HepG2 (cell line): Measurements from ENCODE around the gene TXNRD2. TPM values are rescaled to one million over a fixed set of nuclear protein-coding genes. Genes with fewer than 3 reads are reported as not detected.

Experiments used
- ARNTL ChIP-seq: sonication (generic); formaldehyde crosslinking; IDR thresholded peaks from 2 replicates; pipeline ENCODE4 v1.4.0; 2020; ENCODE audit warnings: mild to moderate bottlenecking, missing genetic modification reagents
- EHMT2 ChIP-seq: fragments of 200-600 bp; sonication (generic); IDR thresholded peaks from 2 replicates; pipeline ENCODE4 v1.7.0; 2017; ENCODE audit warnings: antibody characterized with exemption, low read depth, low read length, borderline replicate concordance
- JUNB ChIP-seq: sonication (generic); formaldehyde crosslinking; IDR thresholded peaks from 2 replicates; pipeline ENCODE4 v1.8.0; 2022; ENCODE audit warnings: missing genetic modification reagents, mild to moderate bottlenecking, borderline replicate concordance
- NBN ChIP-seq: fragments of 450-650 bp; conservative IDR thresholded peaks from 2 replicates; pipeline ENCODE4 v1.6.1; 2017
- PHF5A ChIP-seq: IDR thresholded peaks from one replicate; pipeline ENCODE4 v1.6.1; 2018; ENCODE audit warnings: low read depth, missing genetic modification reagents; ENCODE audit not compliant: unreplicated experiment
- ZNF224 ChIP-seq: sonication (generic); formaldehyde crosslinking; IDR thresholded peaks from 2 replicates; pipeline ENCODE4 v1.5.0; 2020; ENCODE audit warnings: mild to moderate bottlenecking, missing genetic modification reagents
- ZNF232 ChIP-seq: sonication (generic); formaldehyde crosslinking; IDR thresholded peaks from 2 replicates; pipeline ENCODE4 v1.4.0; 2020; ENCODE audit warnings: missing genetic modification reagents, borderline replicate concordance
- ZNF24 ChIP-seq: fragments of 450-650 bp; IDR thresholded peaks from 2 replicates; pipeline ENCODE4 v1.6.1; 2017; ENCODE audit warnings: antibody characterized with exemption, mild to moderate bottlenecking
- ZNF605 ChIP-seq: sonication (generic); formaldehyde crosslinking; IDR thresholded peaks from 2 replicates; pipeline ENCODE4 v1.8.0; 2022; ENCODE audit warnings: mild to moderate bottlenecking, missing genetic modification reagents
- ZNF761 ChIP-seq: sonication (generic); formaldehyde crosslinking; conservative IDR thresholded peaks from 2 replicates; pipeline ENCODE4 v1.4.0; 2020; ENCODE audit warnings: mild to moderate bottlenecking, missing genetic modification reagents
- polyA plus RNA-seq, 8 experiments: library from polyadenylated mRNA; depleted of rRNA in 3 of 8; stranded (reverse) in 7 of 8; unstranded in 1 of 8; fragments of >200 nt; fragmentation: Illumina TruSeq in 4 of 8; extraction: Trizol in 4 of 8; gene quantifications; 2 replicates each; pipeline versions ENCODE4 v1.2.1 to v1.2.3, GENCODE V29; 2011 to 2016; ENCODE audit warnings: low read depth in 4 of 8, missing spikeins in 1 of 8, mixed read lengths in 1 of 8; ENCODE audit not compliant: insufficient read depth in 1 of 8
- total RNA-seq, 5 experiments: library from RNA; depleted of rRNA; stranded (reverse); fragments of >200 nt; fragmentation: Illumina TruSeq; extraction: Trizol; gene quantifications; 2 replicates each; pipeline ENCODE4 v1.2.3, GENCODE V29; 2016; ENCODE audit warnings: low read depth in 1 of 5
- TF ChIP-seq, protein P1 (sequence below): sonication (generic); formaldehyde crosslinking; IDR thresholded peaks from 2 replicates; pipeline ENCODE4 v1.4.0; 2020; ENCODE audit warnings: missing genetic modification reagents, borderline replicate concordance
- TF ChIP-seq, protein P2 (sequence below): sonication (generic); formaldehyde crosslinking; IDR thresholded peaks from 2 replicates; pipeline ENCODE4 v1.5.0; 2020; ENCODE audit warnings: mild to moderate bottlenecking, missing genetic modification reagents
- TF ChIP-seq, protein P3 (sequence below): sonication (generic); formaldehyde crosslinking; IDR thresholded peaks from 2 replicates; pipeline ENCODE4 v1.4.0; 2020; ENCODE audit warnings: mild to moderate bottlenecking, missing genetic modification reagents, borderline replicate concordance
- TF ChIP-seq, protein P4 (sequence below): IDR thresholded peaks from 2 replicates; pipeline ENCODE4 v1.6.1; 2016; ENCODE audit warnings: mild to moderate bottlenecking
- TF ChIP-seq, protein P5 (sequence below): sonication (generic); formaldehyde crosslinking; IDR thresholded peaks from 2 replicates; pipeline ENCODE4 v1.8.0; 2022; ENCODE audit warnings: missing genetic modification reagents, mild to moderate bottlenecking, borderline replicate concordance
- TF ChIP-seq, protein P6 (sequence below), 2 experiments: sonication (generic) in 1 of 2; formaldehyde crosslinking in 1 of 2; IDR thresholded peaks; 2 replicates each; pipeline versions ENCODE4 v1.4.0 to v1.6.1; 2018 to 2020; ENCODE audit warnings: missing genetic modification reagents in 2 of 2, borderline replicate concordance in 1 of 2, low read depth in 1 of 2, mild to moderate bottlenecking in 1 of 2, missing biosample characterization in 1 of 2

TXNRD2 gene
- total and polyA plus RNA-seq, 2 of the 13 experiments (the other 11 are each of a cell fraction or from before 2014, with no cell fraction given) = 17.5 to 18.6 TPM

DNA sequence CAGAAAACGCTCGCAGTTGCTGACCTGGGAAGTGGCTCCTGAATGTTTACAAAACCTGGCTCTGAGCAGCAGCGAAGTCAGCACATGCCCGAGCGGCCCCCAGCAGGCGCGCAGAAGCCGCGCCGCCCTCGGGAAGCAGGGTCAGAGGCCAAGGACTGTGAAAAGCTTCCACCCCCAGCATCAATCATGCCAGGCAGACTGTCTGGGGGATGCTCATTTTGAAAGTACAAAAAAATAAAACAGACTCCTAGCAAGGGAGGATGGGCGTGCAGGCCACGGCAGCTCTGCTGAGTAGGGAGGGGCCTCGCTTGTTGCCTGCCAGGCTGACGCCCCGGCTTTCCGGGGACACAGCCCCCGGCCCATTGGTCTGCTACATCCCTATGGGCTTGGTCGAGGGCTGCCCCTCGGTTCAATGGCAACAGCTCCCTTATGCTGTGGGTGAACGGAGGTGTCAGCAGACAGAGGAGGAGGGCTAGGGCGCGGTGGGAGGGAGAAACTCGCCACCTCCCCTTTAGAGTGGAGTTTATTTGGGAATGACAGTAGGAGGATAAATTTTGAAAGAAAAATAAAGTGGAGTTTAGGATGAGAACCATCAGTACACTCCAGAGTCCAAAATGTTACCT is 49.2 kb downstream of the TXNRD2 start (continued):
- TF ChIP-seq, protein P1, sequence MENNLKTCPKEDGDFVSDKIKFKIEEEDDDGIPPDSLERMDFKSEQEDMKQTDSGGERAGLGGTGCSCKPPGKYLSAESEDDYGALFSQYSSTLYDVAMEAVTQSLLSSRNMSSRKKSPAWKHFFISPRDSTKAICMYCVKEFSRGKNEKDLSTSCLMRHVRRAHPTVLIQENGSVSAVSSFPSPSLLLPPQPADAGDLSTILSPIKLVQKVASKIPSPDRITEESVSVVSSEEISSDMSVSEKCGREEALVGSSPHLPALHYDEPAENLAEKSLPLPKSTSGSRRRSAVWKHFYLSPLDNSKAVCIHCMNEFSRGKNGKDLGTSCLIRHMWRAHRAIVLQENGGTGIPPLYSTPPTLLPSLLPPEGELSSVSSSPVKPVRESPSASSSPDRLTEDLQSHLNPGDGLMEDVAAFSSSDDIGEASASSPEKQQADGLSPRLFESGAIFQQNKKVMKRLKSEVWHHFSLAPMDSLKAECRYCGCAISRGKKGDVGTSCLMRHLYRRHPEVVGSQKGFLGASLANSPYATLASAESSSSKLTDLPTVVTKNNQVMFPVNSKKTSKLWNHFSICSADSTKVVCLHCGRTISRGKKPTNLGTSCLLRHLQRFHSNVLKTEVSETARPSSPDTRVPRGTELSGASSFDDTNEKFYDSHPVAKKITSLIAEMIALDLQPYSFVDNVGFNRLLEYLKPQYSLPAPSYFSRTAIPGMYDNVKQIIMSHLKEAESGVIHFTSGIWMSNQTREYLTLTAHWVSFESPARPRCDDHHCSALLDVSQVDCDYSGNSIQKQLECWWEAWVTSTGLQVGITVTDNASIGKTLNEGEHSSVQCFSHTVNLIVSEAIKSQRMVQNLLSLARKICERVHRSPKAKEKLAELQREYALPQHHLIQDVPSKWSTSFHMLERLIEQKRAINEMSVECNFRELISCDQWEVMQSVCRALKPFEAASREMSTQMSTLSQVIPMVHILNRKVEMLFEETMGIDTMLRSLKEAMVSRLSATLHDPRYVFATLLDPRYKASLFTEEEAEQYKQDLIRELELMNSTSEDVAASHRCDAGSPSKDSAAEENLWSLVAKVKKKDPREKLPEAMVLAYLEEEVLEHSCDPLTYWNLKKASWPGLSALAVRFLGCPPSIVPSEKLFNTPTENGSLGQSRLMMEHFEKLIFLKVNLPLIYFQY (CRISPR knock-in tag) = peak; percentile 91; the same call in 1 of the 2 replicates
- TF ChIP-seq, protein P2, sequence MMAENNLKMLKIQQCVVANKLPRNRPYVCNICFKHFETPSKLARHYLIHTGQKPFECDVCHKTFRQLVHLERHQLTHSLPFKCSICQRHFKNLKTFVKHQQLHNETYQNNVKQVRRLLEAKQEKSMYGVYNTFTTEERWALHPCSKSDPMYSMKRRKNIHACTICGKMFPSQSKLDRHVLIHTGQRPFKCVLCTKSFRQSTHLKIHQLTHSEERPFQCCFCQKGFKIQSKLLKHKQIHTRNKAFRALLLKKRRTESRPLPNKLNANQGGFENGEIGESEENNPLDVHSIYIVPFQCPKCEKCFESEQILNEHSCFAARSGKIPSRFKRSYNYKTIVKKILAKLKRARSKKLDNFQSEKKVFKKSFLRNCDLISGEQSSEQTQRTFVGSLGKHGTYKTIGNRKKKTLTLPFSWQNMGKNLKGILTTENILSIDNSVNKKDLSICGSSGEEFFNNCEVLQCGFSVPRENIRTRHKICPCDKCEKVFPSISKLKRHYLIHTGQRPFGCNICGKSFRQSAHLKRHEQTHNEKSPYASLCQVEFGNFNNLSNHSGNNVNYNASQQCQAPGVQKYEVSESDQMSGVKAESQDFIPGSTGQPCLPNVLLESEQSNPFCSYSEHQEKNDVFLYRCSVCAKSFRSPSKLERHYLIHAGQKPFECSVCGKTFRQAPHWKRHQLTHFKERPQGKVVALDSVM (CRISPR knock-in tag) = peak; percentile 64; the same call in 1 of the 2 replicates
- peak; percentile 97 for TF ChIP-seq ZNF605 (CRISPR knock-in tag)
- peak; percentile 65; the same call in 1 of the 2 replicates for TF ChIP-seq ZNF224
- TF ChIP-seq, protein P3, sequence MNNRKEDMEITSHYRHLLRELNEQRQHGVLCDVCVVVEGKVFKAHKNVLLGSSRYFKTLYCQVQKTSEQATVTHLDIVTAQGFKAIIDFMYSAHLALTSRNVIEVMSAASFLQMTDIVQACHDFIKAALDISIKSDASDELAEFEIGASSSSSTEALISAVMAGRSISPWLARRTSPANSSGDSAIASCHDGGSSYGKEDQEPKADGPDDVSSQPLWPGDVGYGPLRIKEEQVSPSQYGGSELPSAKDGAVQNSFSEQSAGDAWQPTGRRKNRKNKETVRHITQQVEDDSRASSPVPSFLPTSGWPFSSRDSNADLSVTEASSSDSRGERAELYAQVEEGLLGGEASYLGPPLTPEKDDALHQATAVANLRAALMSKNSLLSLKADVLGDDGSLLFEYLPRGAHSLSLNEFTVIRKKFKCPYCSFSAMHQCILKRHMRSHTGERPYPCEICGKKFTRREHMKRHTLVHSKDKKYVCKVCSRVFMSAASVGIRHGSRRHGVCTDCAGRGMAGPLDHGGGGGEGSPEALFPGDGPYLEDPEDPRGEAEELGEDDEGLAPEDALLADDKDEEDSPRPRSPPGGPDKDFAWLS = no peak
- 0 out of 2 replicates have a peak, but pooled peaks have one; percentile 73 for TF ChIP-seq ARNTL (CRISPR knock-in tag)
- TF ChIP-seq NBN = no peak
- TF ChIP-seq, protein P4, sequence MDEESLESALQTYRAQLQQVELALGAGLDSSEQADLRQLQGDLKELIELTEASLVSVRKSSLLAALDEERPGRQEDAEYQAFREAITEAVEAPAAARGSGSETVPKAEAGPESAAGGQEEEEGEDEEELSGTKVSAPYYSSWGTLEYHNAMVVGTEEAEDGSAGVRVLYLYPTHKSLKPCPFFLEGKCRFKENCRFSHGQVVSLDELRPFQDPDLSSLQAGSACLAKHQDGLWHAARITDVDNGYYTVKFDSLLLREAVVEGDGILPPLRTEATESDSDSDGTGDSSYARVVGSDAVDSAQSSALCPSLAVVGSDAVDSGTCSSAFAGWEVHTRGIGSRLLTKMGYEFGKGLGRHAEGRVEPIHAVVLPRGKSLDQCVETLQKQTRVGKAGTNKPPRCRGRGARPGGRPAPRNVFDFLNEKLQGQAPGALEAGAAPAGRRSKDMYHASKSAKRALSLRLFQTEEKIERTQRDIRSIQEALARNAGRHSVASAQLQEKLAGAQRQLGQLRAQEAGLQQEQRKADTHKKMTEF = peak; percentile 98
- TF ChIP-seq, protein P5, sequence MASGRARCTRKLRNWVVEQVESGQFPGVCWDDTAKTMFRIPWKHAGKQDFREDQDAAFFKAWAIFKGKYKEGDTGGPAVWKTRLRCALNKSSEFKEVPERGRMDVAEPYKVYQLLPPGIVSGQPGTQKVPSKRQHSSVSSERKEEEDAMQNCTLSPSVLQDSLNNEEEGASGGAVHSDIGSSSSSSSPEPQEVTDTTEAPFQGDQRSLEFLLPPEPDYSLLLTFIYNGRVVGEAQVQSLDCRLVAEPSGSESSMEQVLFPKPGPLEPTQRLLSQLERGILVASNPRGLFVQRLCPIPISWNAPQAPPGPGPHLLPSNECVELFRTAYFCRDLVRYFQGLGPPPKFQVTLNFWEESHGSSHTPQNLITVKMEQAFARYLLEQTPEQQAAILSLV (CRISPR knock-in tag) = peak; percentile 98
- TF ChIP-seq EHMT2 = no peak
- TF ChIP-seq ZNF232 (CRISPR knock-in tag) = peak; percentile 99
- TF ChIP-seq, protein P6, sequence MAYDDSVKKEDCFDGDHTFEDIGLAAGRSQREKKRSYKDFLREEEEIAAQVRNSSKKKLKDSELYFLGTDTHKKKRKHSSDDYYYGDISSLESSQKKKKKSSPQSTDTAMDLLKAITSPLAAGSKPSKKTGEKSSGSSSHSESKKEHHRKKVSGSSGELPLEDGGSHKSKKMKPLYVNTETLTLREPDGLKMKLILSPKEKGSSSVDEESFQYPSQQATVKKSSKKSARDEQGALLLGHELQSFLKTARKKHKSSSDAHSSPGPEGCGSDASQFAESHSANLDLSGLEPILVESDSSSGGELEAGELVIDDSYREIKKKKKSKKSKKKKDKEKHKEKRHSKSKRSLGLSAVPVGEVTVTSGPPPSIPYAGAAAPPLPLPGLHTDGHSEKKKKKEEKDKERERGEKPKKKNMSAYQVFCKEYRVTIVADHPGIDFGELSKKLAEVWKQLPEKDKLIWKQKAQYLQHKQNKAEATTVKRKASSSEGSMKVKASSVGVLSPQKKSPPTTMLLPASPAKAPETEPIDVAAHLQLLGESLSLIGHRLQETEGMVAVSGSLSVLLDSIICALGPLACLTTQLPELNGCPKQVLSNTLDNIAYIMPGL (CRISPR knock-in tag; IDR thresholded peaks at IDR 0.05; ENCODE audit: borderline replicate concordance in 1 of 2, low read depth in 1 of 2) = peak; percentile 73 to 79
- 0 out of 2 replicates have a peak, but pooled peaks have one; percentile 22 for TF ChIP-seq ZNF761 (CRISPR knock-in tag)
- no peak for TF ChIP-seq ZNF24
- no peak for TF ChIP-seq JUNB (CRISPR knock-in tag)
- TF ChIP-seq PHF5A = peak; percentile 53
